Measurements from ENCODE around the gene SOX5. TPM values are rescaled to one million over a fixed set of nuclear protein-coding genes. Genes with fewer than 3 reads are reported as not detected.

Gene SOX5
- total and polyA plus RNA-seq, 7 donors, result 0.23 to 16.3 (median 9.4) TPM

DNA sequence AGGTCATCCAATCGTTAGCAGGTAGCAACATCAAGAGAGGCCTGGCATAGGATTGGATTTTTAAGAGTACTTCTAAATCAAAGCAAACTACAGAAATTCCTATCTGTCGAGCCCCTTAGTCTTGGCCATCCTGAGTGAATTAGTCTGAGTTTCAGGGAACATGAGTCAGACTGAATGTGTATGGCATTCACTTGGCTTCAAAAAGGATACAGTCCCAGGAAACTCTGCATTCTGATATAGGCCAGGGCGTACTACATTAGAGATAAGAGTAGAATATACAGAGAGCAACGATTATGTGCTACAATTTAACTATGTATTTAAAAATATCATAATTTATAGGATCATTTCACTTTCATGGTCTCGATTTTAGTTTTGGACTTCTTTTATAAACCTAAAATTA, 242.2 kb downstream of the SOX5 start:
- Histone ChIP-seq H3K27ac (no peak overlapping the region), H3K4me1 (no peaks in the 10 kb centered on the region), H3K9me3 (no peaks in the 10 kb centered on the region), H3K36me3 (no peaks in the 10 kb centered on the region), H3K4me3 (no peak overlapping the region), H3K27me3 (no peaks in the 10 kb centered on the region)
- TF ChIP-seq POLR2A (IDR thresholded peaks at IDR 0.05), result no peak
- TF ChIP-seq EP300 (IDR thresholded peaks at IDR 0.05), result no peak
- no peak for DNase-seq
- WGBS, 2 donors, result 85 to 92% methylated on average over 5 of the region's 5 CpGs
- intact Hi-C loops (cut with DNase I), result no loop called here

DNA sequence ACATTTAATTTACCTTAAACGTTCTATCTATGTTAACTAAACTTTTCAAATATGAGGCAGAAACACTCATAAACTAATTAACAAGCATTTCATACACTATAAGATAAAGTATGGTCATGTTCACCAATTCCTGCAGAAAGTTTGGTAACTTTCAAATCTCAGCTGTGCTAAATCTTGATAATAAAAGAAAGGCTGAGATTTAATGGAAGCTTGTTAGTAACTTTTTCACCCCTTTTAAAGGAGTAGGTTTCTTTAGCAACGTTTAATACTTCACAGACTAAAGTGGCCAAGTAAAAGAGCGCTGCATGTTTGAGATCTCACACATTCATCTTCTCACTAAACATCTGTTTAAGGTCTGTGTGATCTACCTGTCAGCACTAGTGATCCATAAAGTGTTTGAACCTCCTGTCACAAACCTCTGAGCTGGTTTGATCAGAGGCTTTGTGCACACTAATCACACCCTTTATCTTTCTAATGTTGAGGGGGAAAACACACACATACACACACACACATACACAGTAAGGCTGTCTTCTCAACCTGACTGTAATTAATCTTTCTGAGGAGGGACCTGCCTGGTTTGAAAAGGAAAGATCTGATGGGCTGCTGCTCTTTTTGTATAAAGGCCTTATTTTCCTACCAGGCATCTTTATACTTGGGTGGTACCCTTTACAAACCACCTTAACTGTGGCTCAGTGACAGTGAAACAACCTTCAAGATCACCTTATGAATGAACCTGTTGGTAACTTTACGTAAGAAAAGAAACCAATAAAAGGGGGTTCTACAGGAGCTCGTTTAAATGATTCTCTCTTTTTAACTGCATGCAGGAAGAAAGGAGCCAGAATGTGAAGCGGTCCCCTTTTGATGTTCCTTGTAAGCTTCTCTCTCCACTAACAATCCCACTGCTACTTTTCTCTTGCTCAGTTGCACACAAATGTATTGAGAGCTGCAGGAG, 244.2 kb downstream of the SOX5 start:
- DNase-seq, result no peak
- no peak for TF ChIP-seq POLR2AphosphoS5 (IDR thresholded peaks at IDR 0.05)
- TF ChIP-seq, protein P1, sequence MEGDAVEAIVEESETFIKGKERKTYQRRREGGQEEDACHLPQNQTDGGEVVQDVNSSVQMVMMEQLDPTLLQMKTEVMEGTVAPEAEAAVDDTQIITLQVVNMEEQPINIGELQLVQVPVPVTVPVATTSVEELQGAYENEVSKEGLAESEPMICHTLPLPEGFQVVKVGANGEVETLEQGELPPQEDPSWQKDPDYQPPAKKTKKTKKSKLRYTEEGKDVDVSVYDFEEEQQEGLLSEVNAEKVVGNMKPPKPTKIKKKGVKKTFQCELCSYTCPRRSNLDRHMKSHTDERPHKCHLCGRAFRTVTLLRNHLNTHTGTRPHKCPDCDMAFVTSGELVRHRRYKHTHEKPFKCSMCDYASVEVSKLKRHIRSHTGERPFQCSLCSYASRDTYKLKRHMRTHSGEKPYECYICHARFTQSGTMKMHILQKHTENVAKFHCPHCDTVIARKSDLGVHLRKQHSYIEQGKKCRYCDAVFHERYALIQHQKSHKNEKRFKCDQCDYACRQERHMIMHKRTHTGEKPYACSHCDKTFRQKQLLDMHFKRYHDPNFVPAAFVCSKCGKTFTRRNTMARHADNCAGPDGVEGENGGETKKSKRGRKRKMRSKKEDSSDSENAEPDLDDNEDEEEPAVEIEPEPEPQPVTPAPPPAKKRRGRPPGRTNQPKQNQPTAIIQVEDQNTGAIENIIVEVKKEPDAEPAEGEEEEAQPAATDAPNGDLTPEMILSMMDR (IDR thresholded peaks at IDR 0.05), result no peak
- H3K9me3 ChIP-seq, result no peaks in the 10 kb centered on the region
- H3K27me3 ChIP-seq, result no peaks in the 10 kb centered on the region
- intact Hi-C loops (cut with DNase I), result no loop called here
- no peak overlapping the region for H3K4me3 ChIP-seq
- H3K4me1 ChIP-seq, result peaks cover 0 to 6% (median 0%) of the 10 kb centered on the region in 4 donors
- no peak overlapping the region for H3K27ac ChIP-seq
- H3K36me3 ChIP-seq, result no peaks in the 10 kb centered on the region
- WGBS, 2 donors, result 72 to 73% methylated on average over 6 of the region's 6 CpGs

DNA sequence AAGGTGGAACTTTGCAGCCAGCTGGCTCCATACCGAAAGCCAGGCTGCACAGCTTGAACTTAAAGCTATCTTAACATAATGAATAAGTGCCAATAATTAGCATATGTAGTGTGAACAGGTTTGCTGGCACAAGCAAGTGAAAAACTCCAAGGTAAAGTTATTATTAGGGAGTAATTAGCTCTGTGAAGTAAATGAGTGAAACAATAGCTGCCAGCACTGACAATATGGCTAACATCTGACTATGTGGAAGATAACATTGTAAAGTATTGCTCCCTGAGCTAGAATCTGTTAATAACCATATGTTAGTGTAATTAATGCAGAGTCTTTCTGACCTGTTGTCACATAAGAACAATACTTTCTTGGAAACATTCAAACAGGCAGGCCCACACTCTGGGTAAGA, 246.4 kb downstream of the SOX5 start:
- WGBS, 2 donors, result 86 to 88% methylated on average over 1 of the region's 1 CpG
- no peak overlapping the region for H3K27ac ChIP-seq
- H3K4me1 ChIP-seq, result peaks cover 0 to 6% (median 0%) of the 10 kb centered on the region in 4 donors
- TF ChIP-seq EP300 (IDR thresholded peaks at IDR 0.05) (no peak), POLR2A (IDR thresholded peaks at IDR 0.05) (no peak), POLR2AphosphoS5 (IDR thresholded peaks at IDR 0.05) (no peak)
- TF ChIP-seq, protein P1 (IDR thresholded peaks at IDR 0.05), result no peak
- H3K27me3 ChIP-seq, result no peaks in the 10 kb centered on the region
- H3K4me3 ChIP-seq, result no peak overlapping the region
- no peak for DNase-seq
- intact Hi-C loops (cut with DNase I), result no loop called here
- no peaks in the 10 kb centered on the region for H3K36me3 ChIP-seq
- no peaks in the 10 kb centered on the region for H3K9me3 ChIP-seq

DNA sequence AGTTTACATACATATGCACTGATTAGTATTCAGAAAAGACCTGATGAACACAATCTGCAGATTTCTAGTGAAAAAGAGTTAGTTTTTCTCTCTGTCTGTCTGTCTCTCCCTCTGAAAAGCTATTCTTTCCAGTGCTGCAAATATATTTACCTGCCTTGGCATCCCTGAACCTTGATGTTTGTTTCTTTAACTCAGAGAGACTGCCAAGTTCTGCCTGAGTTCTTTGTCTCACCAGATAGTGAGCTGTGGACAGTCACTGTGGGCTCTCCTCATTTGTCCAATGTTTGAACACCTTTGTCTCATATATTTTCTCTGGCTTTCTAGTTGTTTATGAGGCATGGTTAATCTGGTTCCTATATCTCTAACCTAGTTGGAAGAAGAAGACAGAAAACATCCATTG, 250.4 kb downstream of the SOX5 start:
- DNase-seq, result no peak
- Histone ChIP-seq H3K27ac (no peak overlapping the region), H3K9me3 (no peaks in the 10 kb centered on the region), H3K4me1 (peaks cover 0 to 6% (median 0%) of the 10 kb centered on the region in 4 donors), H3K27me3 (no peaks in the 10 kb centered on the region), H3K4me3 (no peak overlapping the region), H3K36me3 (no peaks in the 10 kb centered on the region)
- TF ChIP-seq POLR2A (IDR thresholded peaks at IDR 0.05) (no peak), EP300 (IDR thresholded peaks at IDR 0.05) (no peak), POLR2AphosphoS5 (IDR thresholded peaks at IDR 0.05) (no peak)
- TF ChIP-seq, protein P1 (IDR thresholded peaks at IDR 0.05), result no peak
- intact Hi-C loops (cut with DNase I), result no loop called here

DNA sequence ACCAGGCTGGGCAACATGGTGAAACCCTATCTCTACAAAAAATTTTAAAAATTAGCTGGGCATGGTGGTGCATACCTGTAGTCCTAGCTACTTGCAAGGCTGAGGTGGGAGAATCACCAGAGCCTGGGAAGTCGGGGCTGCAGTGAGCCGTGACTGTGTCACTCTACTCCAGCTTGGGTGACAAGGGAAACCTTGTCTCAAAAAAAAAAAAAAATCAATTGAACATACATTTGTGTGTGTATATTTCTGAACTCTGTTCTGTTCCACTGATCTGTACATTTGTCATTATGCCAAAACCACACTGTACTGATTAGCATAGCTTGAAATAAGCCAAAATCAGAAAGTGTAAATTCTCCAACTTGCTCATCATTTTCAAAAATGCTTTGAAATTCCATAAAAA, 254.6 kb downstream of the SOX5 start:
- no peak for TF ChIP-seq POLR2AphosphoS5 (IDR thresholded peaks at IDR 0.05)
- no peak for TF ChIP-seq EP300 (IDR thresholded peaks at IDR 0.05)
- TF ChIP-seq POLR2A (IDR thresholded peaks at IDR 0.05), result no peak
- TF ChIP-seq, protein P1 (IDR thresholded peaks at IDR 0.05), result no peak
- Histone ChIP-seq H3K36me3 (no peaks in the 10 kb centered on the region), H3K4me1 (no peaks in the 10 kb centered on the region), H3K9me3 (no peaks in the 10 kb centered on the region), H3K27ac (no peak overlapping the region), H3K4me3 (no peak overlapping the region), H3K27me3 (no peaks in the 10 kb centered on the region)
- intact Hi-C loops (cut with DNase I), result no loop called here
- DNase-seq, result no peak
- WGBS, 2 donors, result 94 to 95% methylated on average over 2 of the region's 2 CpGs

Measured in sigmoid colon (tissue), 7 donors.